Activated T-cell treated with anti-CD3 and anti-CD28 coated beads, Interleukin-2, amount 50 U/mL, for 1 hour (primary cell): ENCODE measurements around the gene WFDC12.

ENCODE experiments used
- DNase-seq: peaks from one replicate; pipeline ENCODE4 v3.0.0-alpha.2; 2020

Gene WFDC12

DNA sequence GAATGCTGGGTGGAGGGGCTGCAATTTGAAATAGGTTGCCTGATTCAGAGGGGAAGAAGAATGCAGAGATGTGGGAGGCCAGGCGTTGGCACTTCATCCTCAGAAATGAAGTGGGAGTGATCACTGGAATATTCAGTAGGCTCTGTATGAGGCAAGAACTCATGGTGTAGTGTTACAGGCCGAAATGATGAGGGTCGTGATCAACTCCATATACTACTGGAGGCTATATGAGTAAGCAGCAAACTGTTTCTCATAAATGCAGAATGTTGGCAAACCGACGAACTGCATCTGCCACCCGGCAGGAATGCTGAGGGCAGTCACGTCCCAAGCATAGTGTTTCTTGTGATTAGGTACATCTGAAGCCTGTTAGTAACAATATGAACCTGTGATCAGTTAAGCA is 36.0 kb downstream of the WFDC12 start:
- no peak for DNase-seq

DNA sequence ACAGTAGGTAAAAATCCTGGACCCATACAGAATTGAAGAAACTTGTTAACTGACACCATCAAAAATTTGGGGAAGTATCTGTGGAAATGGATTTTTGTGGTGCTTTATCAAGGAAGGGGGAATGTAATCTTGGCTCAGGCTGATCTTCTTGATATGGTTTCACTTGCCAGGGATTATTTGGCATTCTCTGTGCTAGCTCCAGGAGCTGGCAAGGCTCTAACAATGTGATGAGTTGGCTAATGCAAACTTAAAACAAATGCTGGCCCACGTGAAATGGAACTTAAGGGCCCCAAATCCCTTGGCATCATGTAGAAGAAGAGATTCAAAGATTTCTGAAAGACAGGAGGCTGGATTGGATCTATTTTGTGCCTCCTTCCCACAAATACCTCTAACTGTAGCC is 36.5 kb downstream of the WFDC12 start:
- DNase-seq: no peak

GRCh38 chr20:45087097-45087790 is 37.0 kb downstream of the WFDC12 start:
- DNase-seq: no peak

- no peak for DNase-seq
Measured at GRCh38 chr20:45085867-45086266, 38.4 kb downstream of the WFDC12 start.

- no peak for DNase-seq
Measured at GRCh38 chr20:45085289-45085688, 39.0 kb downstream of the WFDC12 start.

GRCh38 chr20:45083127-45083526 is 41.1 kb downstream of the WFDC12 start:
- no peak for DNase-seq

DNA sequence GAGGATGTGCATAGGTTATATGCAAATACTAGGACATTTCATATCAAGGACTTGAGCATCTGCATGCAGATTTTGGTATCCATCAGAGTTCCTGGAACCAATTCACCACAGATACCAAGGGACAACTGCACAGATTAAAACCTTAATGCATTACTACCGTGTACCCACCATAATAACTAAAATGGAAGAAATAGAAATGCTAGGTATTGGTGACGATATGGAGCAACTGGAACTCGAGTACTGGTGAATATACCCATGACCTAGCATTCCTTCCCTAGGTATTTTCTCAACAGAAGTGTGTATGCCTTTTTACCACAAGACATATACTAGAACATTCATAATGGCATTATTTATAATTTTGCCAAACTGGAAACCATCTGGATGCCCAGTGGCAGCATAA is 41.8 kb downstream of the WFDC12 start:
- no peak for DNase-seq

DNA sequence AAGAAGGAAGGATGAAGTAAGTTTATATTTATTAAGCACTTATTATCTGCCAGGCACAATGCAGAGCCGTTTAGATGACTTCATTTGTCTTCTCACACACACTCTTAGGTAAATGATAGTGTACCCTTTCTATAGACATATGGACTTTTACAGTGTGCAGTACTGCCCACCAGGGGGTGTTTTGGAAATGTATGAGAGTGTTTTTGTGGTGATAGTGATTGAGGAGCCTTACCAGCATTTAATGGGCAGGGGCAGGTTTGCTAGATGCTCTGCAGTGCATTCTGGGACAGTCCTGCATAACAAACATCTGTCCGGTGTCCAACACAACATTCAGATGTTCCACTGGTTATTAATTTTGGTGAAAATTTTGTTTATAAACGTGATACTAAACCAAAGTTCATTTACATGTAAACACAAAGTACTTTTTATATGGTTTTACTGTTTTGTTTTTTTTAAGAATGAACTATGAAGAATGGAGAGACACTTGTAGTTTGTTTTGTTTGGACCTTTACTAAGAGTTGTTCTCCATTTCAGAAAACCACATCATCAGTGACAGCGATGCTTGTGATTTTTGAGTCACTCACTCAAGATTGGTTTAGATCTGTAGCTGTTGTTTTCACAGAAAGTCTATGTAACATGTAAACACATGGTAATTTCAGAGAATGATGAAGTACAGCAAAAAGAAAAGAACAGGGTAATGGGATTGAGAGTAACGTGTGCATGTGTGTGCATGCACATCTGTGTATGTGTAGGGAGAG is 43.2 kb downstream of the WFDC12 start:
- DNase-seq: no peak

DNA sequence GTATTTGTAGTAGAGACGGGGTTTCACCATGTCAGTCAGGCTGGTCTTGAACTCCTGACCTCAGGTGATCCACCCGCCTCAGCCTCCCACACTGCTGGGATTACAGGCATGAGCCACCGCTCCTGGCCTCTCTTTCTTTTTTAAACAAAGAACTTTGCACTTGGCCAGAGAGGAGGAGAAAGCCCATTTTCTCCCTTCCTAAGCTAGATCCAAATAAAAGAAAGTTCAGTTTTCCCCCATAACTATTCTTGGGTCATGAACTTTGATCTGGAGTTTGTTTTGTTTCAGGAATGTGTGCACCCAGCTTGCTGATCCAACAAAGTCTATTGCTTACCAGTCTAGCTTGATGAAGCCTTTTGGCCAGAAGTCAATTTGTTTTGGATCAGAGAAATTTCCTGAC is 46.7 kb downstream of the WFDC12 start:
- DNase-seq: no peak
